CD4-positive, alpha-beta T cell (primary cell): ENCODE measurements around the gene RARA. TPM values are rescaled to one million over a fixed set of nuclear protein-coding genes. Genes with fewer than 3 reads are reported as not detected.

ENCODE experiments used
- ATAC-seq: fragments of 200-7000 bp; cut with Tn5 transposase; one replicate; pipeline ENCODE4 v1.10.0; 2022; ENCODE audit warnings: mild to moderate bottlenecking; ENCODE audit not compliant: poor library complexity
- CTCF ChIA-PET: fragments of 350-600 bp; sonication (Branson Sonifier 250); formaldehyde crosslinking; loops from one replicate; lab custom pipeline; 2021; ENCODE audit warnings: antibody characterized with exemption, inconsistent platforms; lab: Charles Lee
- POLR2A ChIA-PET: fragments of 350-600 bp; sonication (Branson Sonifier 250); formaldehyde crosslinking; loops from one replicate; lab custom pipeline; 2021; ENCODE audit warnings: antibody characterized with exemption, inconsistent platforms; lab: Charles Lee
- DNase-seq, 14 experiments: peaks; one replicate each; pipeline ENCODE4 v3.0.0-alpha.2; 2013 to 2020; ENCODE audit warnings: mixed read lengths in 2 of 14
- H3K27ac ChIP-seq, 2 donors: one replicate each; pipeline versions ENCODE4 v1.5.1 to v1.7.0; 2013; ENCODE audit warnings: low read length in 2 of 2, low read depth in 1 of 2, mild to moderate bottlenecking in 1 of 2
- H3K27me3 ChIP-seq, 2 experiments: 1 replicate in 1 of 2; 2 replicates in 1 of 2; pipeline versions ENCODE4 v1.6.1 to v1.7.0; 2013; ENCODE audit warnings: low read length in 2 of 2, control low read depth in 1 of 2, mild to moderate bottlenecking in 1 of 2, moderate library complexity in 1 of 2; ENCODE audit not compliant: insufficient read depth in 2 of 2, control insufficient read depth in 1 of 2
- H3K36me3 ChIP-seq: one replicate; pipeline ENCODE4 v1.6.1; 2013; ENCODE audit warnings: low read length, control low read depth; ENCODE audit not compliant: insufficient read depth
- H3K4me1 ChIP-seq: one replicate; pipeline ENCODE4 v1.6.1; 2013; ENCODE audit warnings: low read length, control low read depth; ENCODE audit not compliant: insufficient read depth
- H3K4me3 ChIP-seq: one replicate; pipeline ENCODE4 v1.5.1; 2013; ENCODE audit warnings: mild to moderate bottlenecking, low read length, moderate library complexity
- H3K9me3 ChIP-seq, 2 experiments: 1 replicate in 1 of 2; 2 replicates in 1 of 2; pipeline versions ENCODE4 v1.6.1 to v1.7.0; 2013; ENCODE audit warnings: low read length in 2 of 2, mild to moderate bottlenecking in 2 of 2, control low read depth in 1 of 2, moderate library complexity in 1 of 2; ENCODE audit not compliant: control insufficient read depth in 1 of 2, insufficient read depth in 1 of 2
- H3K27ac Mint-ChIP-seq: one replicate; pipeline ENCODE4 v1.8.0; 2020; ENCODE audit warnings: mixed read lengths
- H3K27me3 Mint-ChIP-seq: one replicate; pipeline ENCODE4 v1.8.0; 2021; ENCODE audit warnings: mixed read lengths
- H3K36me3 Mint-ChIP-seq: one replicate; pipeline ENCODE4 v1.8.0; 2021; ENCODE audit warnings: low read depth, mixed read lengths
- H3K4me1 Mint-ChIP-seq: one replicate; pipeline ENCODE4 v1.8.0; 2021; ENCODE audit warnings: low read depth, mixed read lengths
- H3K4me3 Mint-ChIP-seq: one replicate; pipeline ENCODE4 v1.8.0; 2020; ENCODE audit warnings: mild to moderate bottlenecking, mixed read lengths
- H3K9me3 Mint-ChIP-seq: one replicate; pipeline ENCODE4 v1.8.0; 2020; ENCODE audit warnings: mixed read lengths
- intact Hi-C, 2 experiments: fragments of 100-400 bp; cut with DNase I in 1 of 2; cut with micrococcal nuclease in 1 of 2; formaldehyde crosslinking; loops; one replicate each; pipeline versions ENCODE4 v1.15.1 to v1.9.0; 2023 to 2025; cut with DNase I, micrococcal nuclease
- total RNA-seq, 174 experiments: library from RNA in 2 of 174; stranded (reverse) in 2 of 174; gene quantifications; one replicate each; pipeline ENCODE4 v1.2.3 and lab custom pipeline; 2021 to 2026
- TF ChIP-seq, protein P1 (sequence below): fragments of 200-600 bp; IDR thresholded peaks from one replicate; pipeline ENCODE4 v1.8.0; 2022; ENCODE audit warnings: antibody characterized with exemption, mild to moderate bottlenecking

RARA gene
- total RNA-seq, 2 experiments from 2014 or later = 114 to 115 TPM

DNA sequence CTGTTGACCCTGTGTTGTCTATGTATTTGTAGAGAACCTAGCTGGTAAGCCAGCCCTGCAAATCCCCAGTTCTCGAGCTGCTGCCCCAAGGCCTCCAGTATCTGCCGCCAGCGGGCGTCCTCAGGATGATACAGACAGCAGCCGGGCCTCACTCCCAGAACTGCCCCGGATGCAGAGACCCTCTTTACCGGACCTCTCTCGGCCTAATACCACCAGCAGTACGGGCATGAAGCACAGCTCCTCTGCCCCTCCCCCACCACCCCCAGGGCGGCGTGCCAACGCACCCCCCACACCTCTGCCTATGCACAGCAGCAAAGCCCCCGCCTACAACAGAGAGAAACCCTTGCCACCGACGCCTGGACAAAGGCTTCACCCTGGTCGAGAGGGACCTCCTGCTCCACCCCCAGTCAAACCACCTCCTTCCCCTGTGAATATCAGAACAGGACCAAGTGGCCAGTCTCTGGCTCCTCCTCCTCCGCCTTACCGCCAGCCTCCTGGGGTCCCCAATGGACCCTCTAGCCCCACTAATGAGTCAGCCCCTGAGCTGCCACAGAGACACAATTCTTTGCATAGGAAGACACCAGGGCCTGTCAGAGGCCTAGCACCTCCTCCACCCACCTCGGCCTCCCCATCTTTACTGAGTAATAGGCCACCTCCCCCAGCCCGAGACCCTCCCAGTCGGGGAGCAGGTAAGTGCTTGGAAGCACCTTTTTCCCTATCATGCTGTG, 44.4 kb upstream of the RARA start:
- no peaks in the 10 kb centered on the region for H3K9me3 ChIP-seq
- no peak overlapping the region for H3K27ac ChIP-seq
- H3K36me3 Mint-ChIP-seq = peaks cover 44% of the 10 kb centered on the region
- DNase-seq (no peak), ATAC-seq (no peak)
- POLR2A ChIA-PET = no interaction called here
- no peaks in the 10 kb centered on the region for H3K27me3 ChIP-seq
- TF ChIP-seq, protein P1, sequence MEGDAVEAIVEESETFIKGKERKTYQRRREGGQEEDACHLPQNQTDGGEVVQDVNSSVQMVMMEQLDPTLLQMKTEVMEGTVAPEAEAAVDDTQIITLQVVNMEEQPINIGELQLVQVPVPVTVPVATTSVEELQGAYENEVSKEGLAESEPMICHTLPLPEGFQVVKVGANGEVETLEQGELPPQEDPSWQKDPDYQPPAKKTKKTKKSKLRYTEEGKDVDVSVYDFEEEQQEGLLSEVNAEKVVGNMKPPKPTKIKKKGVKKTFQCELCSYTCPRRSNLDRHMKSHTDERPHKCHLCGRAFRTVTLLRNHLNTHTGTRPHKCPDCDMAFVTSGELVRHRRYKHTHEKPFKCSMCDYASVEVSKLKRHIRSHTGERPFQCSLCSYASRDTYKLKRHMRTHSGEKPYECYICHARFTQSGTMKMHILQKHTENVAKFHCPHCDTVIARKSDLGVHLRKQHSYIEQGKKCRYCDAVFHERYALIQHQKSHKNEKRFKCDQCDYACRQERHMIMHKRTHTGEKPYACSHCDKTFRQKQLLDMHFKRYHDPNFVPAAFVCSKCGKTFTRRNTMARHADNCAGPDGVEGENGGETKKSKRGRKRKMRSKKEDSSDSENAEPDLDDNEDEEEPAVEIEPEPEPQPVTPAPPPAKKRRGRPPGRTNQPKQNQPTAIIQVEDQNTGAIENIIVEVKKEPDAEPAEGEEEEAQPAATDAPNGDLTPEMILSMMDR = no peak
- H3K36me3 ChIP-seq = peaks cover 73% of the 10 kb centered on the region
- no peaks in the 10 kb centered on the region for H3K4me1 Mint-ChIP-seq
- no peaks in the 10 kb centered on the region for H3K4me1 ChIP-seq
- no peak overlapping the region for H3K27ac Mint-ChIP-seq
- H3K4me3 ChIP-seq = no peak overlapping the region
- no peaks in the 10 kb centered on the region for H3K9me3 Mint-ChIP-seq
- CTCF ChIA-PET = no interaction called here
- intact Hi-C loops = no loop called here
- H3K27me3 Mint-ChIP-seq = no peaks in the 10 kb centered on the region
- H3K4me3 Mint-ChIP-seq = no peak overlapping the region

DNA sequence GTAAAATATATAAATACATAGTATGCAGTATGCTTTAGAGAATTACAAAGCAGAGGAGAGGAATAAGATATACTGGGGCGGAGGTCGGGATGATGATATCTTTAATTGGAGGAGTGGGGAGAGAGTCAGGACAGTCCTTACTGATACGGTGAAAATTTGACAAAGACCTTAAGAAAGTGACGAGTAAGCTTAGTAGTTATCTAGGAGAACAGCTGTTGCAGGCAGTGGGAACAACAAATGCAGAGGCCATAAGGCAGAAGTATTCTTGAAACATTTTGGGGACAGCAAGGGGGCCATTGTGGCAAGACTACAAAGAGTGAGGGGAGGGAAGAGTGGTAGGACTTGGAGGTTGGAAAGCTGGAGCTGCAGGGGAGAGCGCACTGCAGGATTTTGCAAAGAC, 43.6 kb upstream of the RARA start:
- H3K4me1 Mint-ChIP-seq = no peaks in the 10 kb centered on the region
- no peak overlapping the region for H3K4me3 Mint-ChIP-seq
- peaks cover 37% of the 10 kb centered on the region for H3K36me3 Mint-ChIP-seq
- ChIA-PET POLR2A (no interaction called here), CTCF (no interaction called here)
- H3K9me3 Mint-ChIP-seq = no peaks in the 10 kb centered on the region
- Histone ChIP-seq H3K27me3 (no peaks in the 10 kb centered on the region), H3K27ac (no peak overlapping the region), H3K36me3 (peaks cover 69% of the 10 kb centered on the region), H3K4me3 (no peak overlapping the region), H3K4me1 (no peaks in the 10 kb centered on the region), H3K9me3 (no peaks in the 10 kb centered on the region)
- no peak for ATAC-seq
- intact Hi-C loops = no loop called here
- no peaks in the 10 kb centered on the region for H3K27me3 Mint-ChIP-seq
- TF ChIP-seq, protein P1 = no peak
- H3K27ac Mint-ChIP-seq = no peak overlapping the region
- no peak for DNase-seq

DNA sequence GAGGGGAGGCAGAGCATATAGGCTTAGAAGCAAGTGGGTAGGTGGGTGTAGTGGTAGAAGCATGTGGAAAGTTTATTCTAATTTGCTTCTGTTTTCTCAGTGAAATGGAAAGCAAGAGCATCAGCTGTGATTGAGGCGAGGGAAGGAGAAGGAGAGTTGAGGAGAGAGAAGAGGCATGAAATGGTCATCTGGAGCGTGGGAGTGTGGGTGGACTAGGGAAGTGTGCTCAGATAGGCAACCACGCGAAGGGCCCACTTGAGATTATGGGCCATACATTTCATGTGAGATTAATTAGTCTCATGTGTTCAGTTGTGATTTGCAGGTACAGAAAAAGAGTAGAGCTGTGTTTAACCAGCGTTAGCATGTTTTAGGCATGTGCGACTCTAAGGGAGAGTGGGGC, 42.1 kb upstream of the RARA start:
- H3K9me3 Mint-ChIP-seq = no peaks in the 10 kb centered on the region
- no peak overlapping the region for H3K4me3 ChIP-seq
- peaks cover 38% of the 10 kb centered on the region for H3K36me3 Mint-ChIP-seq
- no peaks in the 10 kb centered on the region for H3K9me3 ChIP-seq
- no peak overlapping the region for H3K27ac ChIP-seq
- no peak overlapping the region for H3K4me3 Mint-ChIP-seq
- H3K4me1 ChIP-seq = no peaks in the 10 kb centered on the region
- TF ChIP-seq, protein P1 = no peak
- ChIA-PET POLR2A (no interaction called here), CTCF (no interaction called here)
- H3K36me3 ChIP-seq = peaks cover 65% of the 10 kb centered on the region
- intact Hi-C loops = no loop called here
- no peak for ATAC-seq
- H3K27me3 ChIP-seq = no peaks in the 10 kb centered on the region
- no peak overlapping the region for H3K27ac Mint-ChIP-seq
- no peaks in the 10 kb centered on the region for H3K27me3 Mint-ChIP-seq
- no peaks in the 10 kb centered on the region for H3K4me1 Mint-ChIP-seq
- DNase-seq = no peak
